Keratinocyte (primary cell): ENCODE results near the gene SLC10A6.

Source experiments
- CTCF ChIP-seq, 3 experiments: IDR thresholded peaks in 1 of 3; conservative IDR thresholded peaks in 1 of 3; optimal IDR thresholded peaks in 1 of 3; 2 replicates in 2 of 3; 3 replicates in 1 of 3; pipeline versions ENCODE3 to v1.5.1; 2011; ENCODE audit warnings: low read length in 3 of 3, mild to moderate bottlenecking in 3 of 3, moderate library complexity in 2 of 3, control low read depth in 1 of 3, inconsistent platforms in 1 of 3; ENCODE audit not compliant: insufficient read depth in 2 of 3; ENCODE audit errors: extremely low read depth in 1 of 3
- EZH2 ChIP-seq: IDR thresholded peaks from one replicate; pipeline ENCODE4 v1.6.1; 2012; ENCODE audit warnings: inconsistent platforms, mild to moderate bottlenecking, low read length, moderate library complexity

- TF ChIP-seq CTCF (optimal IDR thresholded peaks at IDR 0.05 in 1 of 3, IDR thresholded peaks at IDR 0.05 in 1 of 3, conservative IDR thresholded peaks at IDR 0.05 in 1 of 3; ENCODE audit: extremely low read depth in 1 of 3, insufficient read depth in 2 of 3, low read length in 3 of 3) (no peak), EZH2 (no peak)
Observed at GRCh38 chr4:86870442-86871069, 21.4 kb upstream of the SLC10A6 start.
